GM12878 (cell line): ENCODE results near the gene ANKRD13B.

ENCODE experiments used
- KAT2A ChIP-seq: conservative IDR thresholded peaks from 2 replicates; pipeline ENCODE4 v1.6.1; 2011; ENCODE audit warnings: low read depth, low read length; ENCODE audit not compliant: control insufficient read depth
- MTA3 ChIP-seq: IDR thresholded peaks from 2 replicates; pipeline ENCODE4 v1.6.1; 2012; ENCODE audit warnings: low read length, inconsistent platforms, borderline replicate concordance
- RAD21 ChIP-seq: IDR thresholded peaks from 2 replicates; pipeline ENCODE4 v1.6.1; 2011; ENCODE audit warnings: mild to moderate bottlenecking, low read depth, low read length, moderate library complexity; ENCODE audit not compliant: insufficient read depth
- RELB ChIP-seq: fragments of 450-650 bp; IDR thresholded peaks from 2 replicates; pipeline ENCODE4 v1.6.1; 2017; ENCODE audit warnings: low read depth, mild to moderate bottlenecking, moderate library complexity
- STAT1 ChIP-seq: fragments of 450-650 bp; conservative IDR thresholded peaks from 2 replicates; pipeline ENCODE4 v1.6.1; 2014; ENCODE audit warnings: antibody characterized with exemption, mild to moderate bottlenecking
- STAT3 ChIP-seq: IDR thresholded peaks from 2 replicates; pipeline ENCODE4 v1.6.1; 2011; ENCODE audit warnings: low read depth, low read length, improper control_type of control experiment
- SUZ12 ChIP-seq: fragments of 200-600 bp; sonication (generic); IDR thresholded peaks from one replicate; pipeline ENCODE4 v1.6.1; 2018; ENCODE audit warnings: antibody characterized with exemption, mild to moderate bottlenecking; ENCODE audit not compliant: unreplicated experiment
- TCF3 ChIP-seq: IDR thresholded peaks from 2 replicates; pipeline ENCODE4 v1.6.1; 2012; ENCODE audit warnings: low read depth, mild to moderate bottlenecking, low read length, borderline replicate concordance; ENCODE audit not compliant: insufficient read depth
- TCF7 ChIP-seq: IDR thresholded peaks from 2 replicates; pipeline ENCODE4 v1.6.1; 2014; ENCODE audit warnings: antibody characterized with exemption, borderline replicate concordance
- TF ChIP-seq, protein P1 (sequence below), 3 experiments: IDR thresholded peaks in 2 of 3; conservative IDR thresholded peaks in 1 of 3; 2 replicates each; pipeline ENCODE4 v1.5.1; 2011; ENCODE audit warnings: low read depth in 3 of 3, low read length in 3 of 3, mild to moderate bottlenecking in 3 of 3, control low read depth in 2 of 3, moderate library complexity in 2 of 3, inconsistent platforms in 1 of 3, mixed read lengths in 1 of 3; ENCODE audit not compliant: control insufficient read depth in 2 of 3, insufficient read depth in 1 of 3; ENCODE audit errors: extremely low read depth in 1 of 3

- TF ChIP-seq MTA3 = no peak
- no peak for TF ChIP-seq RELB
- TF ChIP-seq STAT3 = no peak
- TF ChIP-seq, protein P1, sequence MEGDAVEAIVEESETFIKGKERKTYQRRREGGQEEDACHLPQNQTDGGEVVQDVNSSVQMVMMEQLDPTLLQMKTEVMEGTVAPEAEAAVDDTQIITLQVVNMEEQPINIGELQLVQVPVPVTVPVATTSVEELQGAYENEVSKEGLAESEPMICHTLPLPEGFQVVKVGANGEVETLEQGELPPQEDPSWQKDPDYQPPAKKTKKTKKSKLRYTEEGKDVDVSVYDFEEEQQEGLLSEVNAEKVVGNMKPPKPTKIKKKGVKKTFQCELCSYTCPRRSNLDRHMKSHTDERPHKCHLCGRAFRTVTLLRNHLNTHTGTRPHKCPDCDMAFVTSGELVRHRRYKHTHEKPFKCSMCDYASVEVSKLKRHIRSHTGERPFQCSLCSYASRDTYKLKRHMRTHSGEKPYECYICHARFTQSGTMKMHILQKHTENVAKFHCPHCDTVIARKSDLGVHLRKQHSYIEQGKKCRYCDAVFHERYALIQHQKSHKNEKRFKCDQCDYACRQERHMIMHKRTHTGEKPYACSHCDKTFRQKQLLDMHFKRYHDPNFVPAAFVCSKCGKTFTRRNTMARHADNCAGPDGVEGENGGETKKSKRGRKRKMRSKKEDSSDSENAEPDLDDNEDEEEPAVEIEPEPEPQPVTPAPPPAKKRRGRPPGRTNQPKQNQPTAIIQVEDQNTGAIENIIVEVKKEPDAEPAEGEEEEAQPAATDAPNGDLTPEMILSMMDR (IDR thresholded peaks at IDR 0.05 in 2 of 3, conservative IDR thresholded peaks at IDR 0.05 in 1 of 3; ENCODE audit: control insufficient read depth in 2 of 3, extremely low read depth in 1 of 3, insufficient read depth in 1 of 3, low read depth in 3 of 3, low read length in 3 of 3) = no peak
- no peak for TF ChIP-seq STAT1
- no peak for TF ChIP-seq SUZ12
- TF ChIP-seq TCF3 = no peak
- TF ChIP-seq KAT2A = no peak
- no peak for TF ChIP-seq TCF7
- no peak for TF ChIP-seq RAD21
These were observed 22.8 kb downstream of the ANKRD13B start for GRCh38 chr17:29615492-29616299.
